Muscle layer of duodenum (tissue), 2 donors: Measurements from ENCODE around the gene MARCHF2.

ENCODE experiments used
- H3K27ac ChIP-seq: one replicate; pipeline ENCODE4 v1.7.0; 2013; ENCODE audit warnings: mild to moderate bottlenecking, low read length
- H3K27me3 ChIP-seq: one replicate; pipeline ENCODE4 v1.7.0; 2013; ENCODE audit warnings: low read depth, mild to moderate bottlenecking, control low read depth, low read length
- H3K36me3 ChIP-seq, 2 donors: one replicate each; pipeline ENCODE4 v1.7.0; 2013; ENCODE audit warnings: low read length in 2 of 2, control low read depth in 1 of 2, mild to moderate bottlenecking in 1 of 2; ENCODE audit not compliant: insufficient read depth in 2 of 2, control insufficient read depth in 1 of 2
- H3K4me1 ChIP-seq, 2 donors: one replicate each; pipeline ENCODE4 v1.7.0; 2013; ENCODE audit warnings: low read length in 2 of 2, mild to moderate bottlenecking in 2 of 2, control low read depth in 1 of 2, moderate library complexity in 1 of 2; ENCODE audit not compliant: insufficient read depth in 2 of 2, control insufficient read depth in 1 of 2
- H3K4me3 ChIP-seq, 2 donors: one replicate each; pipeline ENCODE4 v1.7.0; 2013; ENCODE audit warnings: low read length in 2 of 2, low read depth in 1 of 2, mild to moderate bottlenecking in 1 of 2
- H3K9me3 ChIP-seq, 2 donors: one replicate each; pipeline ENCODE4 v1.7.0; 2013; ENCODE audit warnings: low read length in 2 of 2, control low read depth in 1 of 2, mild to moderate bottlenecking in 1 of 2; ENCODE audit not compliant: control insufficient read depth in 1 of 2
- donor health status: healthy.

Gene MARCHF2

GRCh38 chr19:8458380-8458779 lies 45.3 kb downstream of the MARCHF2 start:
- Histone ChIP-seq H3K4me3 (no peak overlapping the region), H3K4me1 (peaks cover 30 to 83% of the 10 kb centered on the region in 2 donors), H3K27ac (peak overlapping the region; percentile 16)

GRCh38 chr19:8459095-8459494 lies 46.0 kb downstream of the MARCHF2 start:
- Histone ChIP-seq H3K27ac (peak overlapping the region; percentile 45), H3K4me1 (peaks cover 30 to 75% of the 10 kb centered on the region in 2 donors), H3K27me3 (no peaks in the 10 kb centered on the region), H3K36me3 (peaks cover 19 to 24% of the 10 kb centered on the region in 2 donors), H3K4me3 (peak overlapping the region in 1 of 2 donors; percentile 13), H3K9me3 (no peaks in the 10 kb centered on the region)

More at GRCh38 chr19:8458380-8458779, 45.3 kb downstream of the MARCHF2 start:
- Histone ChIP-seq H3K9me3 (no peaks in the 10 kb centered on the region), H3K36me3 (peaks cover 12 to 18% of the 10 kb centered on the region in 2 donors), H3K27me3 (no peaks in the 10 kb centered on the region)

GRCh38 chr19:8459520-8460270 lies 46.6 kb downstream of the MARCHF2 start:
- Histone ChIP-seq H3K9me3 (no peaks in the 10 kb centered on the region), H3K4me1 (peaks cover 30 to 69% of the 10 kb centered on the region in 2 donors), H3K4me3 (peak overlapping the region; percentile 13 to 25), H3K27me3 (no peaks in the 10 kb centered on the region), H3K27ac (peak overlapping the region; percentile 45), H3K36me3 (peaks cover 25 to 29% of the 10 kb centered on the region in 2 donors)

GRCh38 chr19:8460516-8461298 lies 47.6 kb downstream of the MARCHF2 start:
- peaks cover 35 to 39% of the 10 kb centered on the region in 2 donors for H3K36me3 ChIP-seq
- H3K9me3 ChIP-seq: no peaks in the 10 kb centered on the region
- peak overlapping the region; percentile 17 for H3K27ac ChIP-seq
- H3K4me1 ChIP-seq: peaks cover 30 to 67% of the 10 kb centered on the region in 2 donors
- H3K4me3 ChIP-seq: no peak overlapping the region
- H3K27me3 ChIP-seq: no peaks in the 10 kb centered on the region

- Histone ChIP-seq H3K27ac (no peak overlapping the region), H3K36me3 (peaks cover 38 to 39% of the 10 kb centered on the region in 2 donors), H3K4me1 (peaks cover 30 to 62% of the 10 kb centered on the region in 2 donors), H3K4me3 (no peak overlapping the region), H3K27me3 (no peaks in the 10 kb centered on the region), H3K9me3 (no peaks in the 10 kb centered on the region)
These were observed 48.3 kb downstream of the MARCHF2 start for GRCh38 chr19:8461376-8461775.

- Histone ChIP-seq H3K36me3 (peaks cover 36 to 38% of the 10 kb centered on the region in 2 donors), H3K4me3 (no peak overlapping the region), H3K27me3 (no peaks in the 10 kb centered on the region), H3K27ac (no peak overlapping the region), H3K9me3 (no peaks in the 10 kb centered on the region), H3K4me1 (peaks cover 30 to 57% of the 10 kb centered on the region in 2 donors)
These were observed 48.8 kb downstream of the MARCHF2 start for GRCh38 chr19:8461891-8462290.

- H3K9me3 ChIP-seq: no peaks in the 10 kb centered on the region
- peaks cover 39 to 40% of the 10 kb centered on the region in 2 donors for H3K36me3 ChIP-seq
- H3K27ac ChIP-seq: no peak overlapping the region
- H3K27me3 ChIP-seq: no peaks in the 10 kb centered on the region
- peaks cover 24 to 51% of the 10 kb centered on the region in 2 donors for H3K4me1 ChIP-seq
- H3K4me3 ChIP-seq: no peak overlapping the region
These were observed 49.5 kb downstream of the MARCHF2 start for GRCh38 chr19:8462571-8462970.

- no peaks in the 10 kb centered on the region for H3K9me3 ChIP-seq
- peaks cover 19 to 43% of the 10 kb centered on the region in 2 donors for H3K4me1 ChIP-seq
- peaks cover 43 to 46% of the 10 kb centered on the region in 2 donors for H3K36me3 ChIP-seq
- no peaks in the 10 kb centered on the region for H3K27me3 ChIP-seq
- no peak overlapping the region for H3K27ac ChIP-seq
- no peak overlapping the region for H3K4me3 ChIP-seq
These were observed 50.3 kb downstream of the MARCHF2 start for GRCh38 chr19:8463365-8463764.

GRCh38 chr19:8466018-8466417 lies 52.9 kb downstream of the MARCHF2 start:
- no peak overlapping the region for H3K27ac ChIP-seq
- no peaks in the 10 kb centered on the region for H3K27me3 ChIP-seq
- H3K9me3 ChIP-seq: no peaks in the 10 kb centered on the region
- H3K36me3 ChIP-seq: peaks cover 69 to 70% of the 10 kb centered on the region in 2 donors
- no peak overlapping the region for H3K4me3 ChIP-seq
- H3K4me1 ChIP-seq: peaks cover 0 to 27% of the 10 kb centered on the region in 2 donors

GRCh38 chr19:8468124-8468523 lies 55.0 kb downstream of the MARCHF2 start:
- Histone ChIP-seq H3K27me3 (no peaks in the 10 kb centered on the region), H3K4me1 (peaks cover 0 to 10% of the 10 kb centered on the region in 2 donors), H3K36me3 (peaks cover 80 to 89% of the 10 kb centered on the region in 2 donors), H3K4me3 (no peak overlapping the region), H3K27ac (no peak overlapping the region), H3K9me3 (no peaks in the 10 kb centered on the region)

- peaks cover 77 to 89% of the 10 kb centered on the region in 2 donors for H3K36me3 ChIP-seq
- H3K27ac ChIP-seq: no peak overlapping the region
- H3K4me3 ChIP-seq: no peak overlapping the region
- H3K4me1 ChIP-seq: peaks cover 0 to 10% of the 10 kb centered on the region in 2 donors
- H3K27me3 ChIP-seq: no peaks in the 10 kb centered on the region
- no peaks in the 10 kb centered on the region for H3K9me3 ChIP-seq
These were observed 55.8 kb downstream of the MARCHF2 start for GRCh38 chr19:8468761-8469373.
